NCI-H2081 treated with DMSO at 0.1 percent for 48 hours (cell line): ENCODE results near the gene NUCB2.
"Not testable (repeated sequence)": the region's sequence is repeated elsewhere in the genome, so short reads cannot be mapped to it uniquely, and the experiment has no call there.

Experiments
- DNase-seq: peaks from one replicate; lab custom pipeline; 2025; lab: John Stamatoyannopoulos, UW

Gene NUCB2

GRCh38 chr11:17276236-17277023, at the start of gene NUCB2:
Gene NUCB2, plus strand, starts transcription at chr11:17276739. Its CDS starts 18,585 bp downstream, at chr11:17295324.
- peak; percentile 74 for DNase-seq

- DNase-seq: not testable (repeated sequence)
Measured at GRCh38 chr11:17228186-17228925, 48.2 kb upstream of the NUCB2 start.

GRCh38 chr11:17229481-17230152, 46.9 kb upstream of the NUCB2 start:
- DNase-seq: no peak

GRCh38 chr11:17230867-17231851, 45.4 kb upstream of the NUCB2 start:
- no peak for DNase-seq

- no peak for DNase-seq
Measured at GRCh38 chr11:17233101-17233500, 43.4 kb upstream of the NUCB2 start.

- no peak for DNase-seq
Measured at GRCh38 chr11:17238377-17238776, 38.2 kb upstream of the NUCB2 start.

GRCh38 chr11:17239927-17240326, 36.6 kb upstream of the NUCB2 start:
- DNase-seq: not testable (repeated sequence)

- DNase-seq: no peak
Measured at GRCh38 chr11:17240780-17241179, 35.8 kb upstream of the NUCB2 start.

GRCh38 chr11:17242954-17243353, 33.6 kb upstream of the NUCB2 start:
- not testable (repeated sequence) for DNase-seq

GRCh38 chr11:17244046-17244445, 32.5 kb upstream of the NUCB2 start:
- DNase-seq: no peak

GRCh38 chr11:17250561-17251350, 25.8 kb upstream of the NUCB2 start:
- no peak for DNase-seq

GRCh38 chr11:17252704-17253103, 23.8 kb upstream of the NUCB2 start:
- DNase-seq: no peak

- no peak for DNase-seq
Measured at GRCh38 chr11:17256512-17256911, 20.0 kb upstream of the NUCB2 start.

GRCh38 chr11:17257196-17257595, 19.3 kb upstream of the NUCB2 start:
- no peak for DNase-seq

- no peak for DNase-seq
Measured at GRCh38 chr11:17258670-17259069, 17.9 kb upstream of the NUCB2 start.

- DNase-seq: no peak
Measured at GRCh38 chr11:17259519-17259918, 17.0 kb upstream of the NUCB2 start.

- DNase-seq: no peak
Measured at GRCh38 chr11:17260020-17260419, 16.5 kb upstream of the NUCB2 start.

- DNase-seq: no peak
Measured at GRCh38 chr11:17263769-17264168, 12.8 kb upstream of the NUCB2 start.

GRCh38 chr11:17266781-17267180, 9.8 kb upstream of the NUCB2 start:
- DNase-seq: no peak

GRCh38 chr11:17267576-17267975, 9.0 kb upstream of the NUCB2 start:
- no peak for DNase-seq

- not testable (repeated sequence) for DNase-seq
Measured at GRCh38 chr11:17268500-17268899, 8.0 kb upstream of the NUCB2 start.
